ENCODE results near the gene GGA2.
"Not testable (repeated sequence)": the region's sequence is repeated elsewhere in the genome, so short reads cannot be mapped to it uniquely, and the experiment has no call there.

Gene GGA2

GRCh38 chr16:23466162-23466885, 44.0 kb downstream of the GGA2 start:
- no peak for FAIRE-seq

DNA sequence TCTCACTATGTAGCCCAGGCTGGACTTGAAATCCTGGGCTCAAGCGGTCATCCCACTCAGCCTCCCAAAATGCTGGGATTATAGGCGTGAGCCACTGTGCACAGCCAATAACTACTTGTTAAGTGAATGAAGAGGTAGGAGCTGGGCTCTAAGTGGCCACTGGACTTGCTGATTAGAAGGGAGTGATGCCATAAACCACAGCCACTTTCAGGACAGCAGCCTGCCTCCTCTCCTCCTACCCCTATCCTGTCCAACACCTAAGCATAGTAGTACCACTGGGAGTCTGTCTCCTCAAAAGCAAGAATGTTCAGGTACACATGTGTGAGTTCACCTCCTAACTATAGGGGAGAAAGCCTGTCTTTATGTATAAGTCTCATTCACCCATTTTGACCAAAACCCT, 45.1 kb downstream of the GGA2 start:
- FAIRE-seq = no peak

- no peak for FAIRE-seq
Observed at GRCh38 chr16:23464196-23464595, 46.1 kb downstream of the GGA2 start.

DNA sequence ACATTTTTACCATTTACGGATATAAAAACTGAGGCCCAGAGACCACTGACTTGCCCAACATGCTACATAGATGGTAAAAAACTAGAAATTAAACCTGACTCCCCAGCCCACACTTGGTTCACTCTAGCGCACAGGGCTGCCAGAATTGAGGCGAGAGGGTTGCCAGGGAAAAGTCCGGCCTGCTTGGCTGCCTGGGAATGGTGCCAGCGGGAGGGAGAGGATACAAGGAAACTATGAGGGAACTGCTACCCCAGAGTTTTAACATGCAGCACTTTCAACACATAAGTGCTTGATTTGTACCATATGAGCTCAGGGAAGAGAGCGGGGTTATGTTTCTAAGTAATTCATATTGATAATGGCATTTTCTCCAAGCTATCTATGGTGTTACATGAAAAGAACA, 47.3 kb downstream of the GGA2 start:
- FAIRE-seq = not testable (repeated sequence)

DNA sequence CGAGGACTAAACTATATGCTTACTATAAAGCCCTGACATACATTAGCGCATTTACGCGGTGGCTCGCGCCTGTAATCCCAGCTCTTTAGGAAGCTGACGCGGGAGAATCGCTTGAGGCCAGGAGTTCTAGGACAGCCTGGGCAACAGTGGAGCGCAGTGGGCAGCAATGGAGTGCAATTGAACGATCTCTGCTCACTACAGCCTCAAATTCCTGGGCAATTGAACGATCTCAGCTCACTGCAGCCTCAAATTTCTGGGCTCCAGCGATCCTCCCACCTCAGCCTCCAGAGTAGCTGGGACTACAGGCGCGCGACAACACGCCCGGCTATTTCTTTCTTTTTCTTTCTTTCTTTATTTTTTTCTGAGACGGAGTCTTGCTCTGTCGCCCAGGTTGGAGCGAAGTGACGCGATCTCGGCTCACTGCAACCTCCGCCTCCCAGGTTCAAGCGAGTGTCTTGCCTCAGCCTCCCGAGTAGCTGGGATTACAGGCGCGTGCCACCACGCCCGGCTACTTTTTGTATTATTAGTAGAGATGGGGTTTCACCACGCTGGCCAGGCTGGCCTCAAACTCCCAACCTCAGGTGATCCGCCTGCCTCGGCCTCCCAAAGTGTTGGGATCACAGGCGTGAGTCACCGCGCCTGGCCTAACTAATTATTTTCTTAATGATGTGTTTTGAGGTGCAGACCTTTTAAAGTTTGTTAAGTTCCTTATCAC, 56.8 kb downstream of the GGA2 start:
- no peak for FAIRE-seq

DNA sequence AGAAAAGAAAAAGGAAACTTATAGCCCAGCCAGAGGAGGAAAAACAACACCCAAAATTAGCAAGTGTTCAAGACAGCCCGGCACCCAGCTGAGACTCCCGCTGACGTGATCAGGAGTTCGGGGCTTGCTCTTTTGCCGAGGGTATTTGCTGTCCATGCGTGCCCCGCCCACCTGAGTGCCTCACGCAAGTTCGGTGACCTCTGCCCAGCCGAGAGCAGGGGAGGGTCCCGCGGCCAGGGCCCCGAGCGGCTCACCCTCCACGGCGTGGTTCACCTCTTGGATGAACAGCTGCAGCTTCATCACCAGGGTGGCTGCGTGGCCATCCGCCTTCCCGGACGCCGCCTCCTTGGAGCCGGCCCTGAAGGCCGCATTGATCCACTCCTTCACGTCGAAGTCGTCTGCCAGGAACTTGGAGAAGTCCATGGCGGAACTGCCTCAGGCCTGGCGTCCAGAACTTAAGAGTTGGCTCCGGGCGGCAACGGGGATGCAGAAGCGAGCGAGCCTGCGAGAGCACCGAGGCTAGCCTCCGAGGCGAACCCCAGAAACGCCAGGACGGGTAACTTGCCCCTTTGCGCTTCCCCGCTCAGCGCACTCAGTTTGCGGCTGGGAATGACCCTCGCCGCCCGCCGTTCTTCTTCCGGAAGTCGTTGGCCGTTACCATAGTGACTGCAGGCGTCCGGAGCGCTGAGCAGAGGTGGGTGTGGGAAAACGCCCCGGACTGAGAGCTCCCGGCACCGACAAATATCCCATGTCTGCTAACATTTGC, 57.5 kb downstream of the GGA2 start, which contains the start of gene COG7:
Gene COG7 (minus strand): TSS at position 618 of the 766 bp plus-strand sequence. CDS start 195 bp downstream, at position 423.
- peak; percentile 33 for FAIRE-seq

DNA sequence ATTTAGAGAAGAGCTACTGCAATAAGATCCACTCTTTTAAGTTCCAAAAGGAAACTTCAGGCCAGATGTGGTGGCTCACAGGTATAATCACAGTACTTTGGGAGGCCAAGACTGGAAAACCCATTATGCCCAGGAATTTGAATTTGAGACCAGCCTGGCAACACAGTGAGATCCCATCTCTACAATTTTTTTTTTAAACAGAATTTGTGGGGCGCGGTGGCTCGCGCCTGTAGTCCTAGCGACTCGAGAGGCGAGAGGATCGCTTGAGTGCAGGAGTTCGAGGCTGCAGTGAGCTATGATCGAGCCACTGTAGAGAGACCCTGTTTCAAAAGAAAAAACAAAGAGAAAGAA, 58.1 kb downstream of the GGA2 start:
- no peak for FAIRE-seq

DNA sequence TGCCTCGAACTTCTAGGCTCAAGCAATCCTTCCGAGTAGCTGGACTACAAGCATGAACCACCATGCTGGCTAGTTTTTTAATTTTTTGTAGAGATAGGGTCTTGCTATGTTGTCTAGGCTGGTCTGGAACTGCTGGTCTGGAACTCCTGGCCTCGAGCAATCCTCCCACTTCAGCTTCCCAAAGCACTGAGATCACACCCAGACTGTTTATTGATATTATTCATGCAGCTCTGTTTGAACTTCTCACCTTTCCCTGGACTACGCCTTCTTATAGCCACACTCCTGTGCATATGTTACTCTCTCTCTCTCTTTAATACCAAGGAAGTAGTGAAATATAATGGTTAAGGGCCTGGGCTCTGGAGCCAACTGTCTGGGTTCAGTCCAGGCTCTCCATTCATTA, 61.9 kb downstream of the GGA2 start:
- no peak for FAIRE-seq

- not testable (repeated sequence) for FAIRE-seq
Observed at GRCh38 chr16:23437542-23437941, 72.8 kb downstream of the GGA2 start.

DNA sequence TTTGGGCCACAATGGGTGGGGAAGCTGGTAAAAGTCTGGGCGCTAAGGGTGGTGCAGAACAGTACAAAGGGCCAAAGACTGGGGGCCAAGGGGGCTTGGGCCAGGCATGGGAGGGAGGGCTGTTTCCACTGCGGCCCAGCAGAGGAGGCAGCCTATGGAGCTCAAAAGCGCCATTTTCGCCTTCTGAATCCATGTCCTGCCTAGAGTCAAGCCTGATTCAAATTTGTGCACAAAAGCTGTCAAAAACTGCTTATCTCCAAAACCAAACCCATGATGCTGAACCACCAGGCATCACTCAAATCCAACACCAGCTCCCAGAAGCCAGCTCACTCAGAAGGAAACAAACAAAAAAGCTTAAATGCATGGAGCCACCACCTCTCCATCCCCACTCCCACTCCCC, 73.3 kb downstream of the GGA2 start:
- no peak for FAIRE-seq

DNA sequence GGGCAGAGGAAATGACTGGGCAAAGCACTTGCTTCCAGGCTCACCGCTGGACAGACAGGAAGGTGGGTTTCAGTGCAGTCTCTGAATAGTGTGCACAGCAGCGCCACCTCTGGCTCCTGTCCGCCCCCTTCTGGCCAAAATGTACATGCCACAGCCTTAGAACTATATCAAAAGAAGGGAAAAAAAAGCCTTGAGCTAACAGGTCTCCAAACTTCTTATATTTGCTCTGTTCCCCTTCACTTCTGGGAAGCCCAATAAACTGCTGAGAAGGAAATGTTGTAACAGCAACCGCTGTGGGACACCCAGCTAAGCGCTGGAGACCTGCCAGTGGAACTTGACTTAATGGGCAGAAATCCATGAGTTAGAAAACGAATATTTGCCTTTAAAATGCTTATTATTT, 74.8 kb downstream of the GGA2 start:
- FAIRE-seq = no peak

DNA sequence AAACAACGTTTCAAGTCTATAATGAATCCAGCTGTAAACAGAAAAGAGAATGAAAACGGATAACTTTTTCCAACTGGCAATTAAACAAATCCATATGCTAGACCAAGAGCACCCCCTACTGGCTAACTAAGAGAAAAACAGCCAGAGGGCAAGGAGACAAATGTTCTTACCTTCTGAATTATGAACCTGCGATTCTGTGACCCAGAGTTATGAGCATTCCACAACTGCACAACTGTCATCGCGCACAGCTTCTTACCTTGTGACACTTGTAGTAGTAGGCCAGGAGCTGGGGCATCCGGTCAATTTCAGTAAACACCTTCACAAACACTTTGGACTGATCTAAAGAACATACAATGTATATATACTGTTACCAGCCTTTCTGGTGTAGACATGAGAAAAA, 75.9 kb downstream of the GGA2 start:
- peak; percentile 73 for FAIRE-seq

DNA sequence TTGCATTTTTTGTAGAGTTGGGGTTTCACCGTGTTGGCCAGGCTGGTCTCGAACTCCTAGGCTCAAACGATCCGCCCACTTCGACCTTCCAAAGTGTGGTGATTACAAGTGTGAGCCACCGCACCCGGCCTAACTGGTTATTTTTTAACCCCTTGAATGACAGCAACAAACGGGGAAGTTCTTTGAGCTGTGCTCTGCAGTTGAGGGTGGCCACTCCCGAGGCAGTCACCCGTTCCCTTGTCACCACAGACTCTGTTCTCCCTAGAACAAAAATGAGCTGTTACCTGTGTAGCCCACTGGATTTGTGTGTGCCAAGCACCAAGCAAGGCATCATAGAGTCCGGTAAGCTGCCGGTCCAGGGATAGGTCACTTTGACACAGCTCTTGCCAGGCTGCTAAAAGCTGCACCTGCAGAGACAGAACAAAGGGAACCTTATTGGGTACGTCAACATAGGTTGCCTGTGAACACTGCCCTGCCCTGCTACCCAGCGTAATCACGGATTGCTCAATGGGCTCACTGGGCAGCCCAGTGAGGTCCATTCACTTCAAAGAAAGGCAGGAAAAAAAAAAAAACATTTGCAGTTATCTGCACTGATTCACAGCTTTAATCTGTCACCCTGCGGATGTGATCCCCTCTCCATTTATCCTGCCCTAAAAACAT, 76.9 kb downstream of the GGA2 start:
- FAIRE-seq = no peak

- FAIRE-seq = no peak
Observed at GRCh38 chr16:23432176-23433128, 77.8 kb downstream of the GGA2 start.

DNA sequence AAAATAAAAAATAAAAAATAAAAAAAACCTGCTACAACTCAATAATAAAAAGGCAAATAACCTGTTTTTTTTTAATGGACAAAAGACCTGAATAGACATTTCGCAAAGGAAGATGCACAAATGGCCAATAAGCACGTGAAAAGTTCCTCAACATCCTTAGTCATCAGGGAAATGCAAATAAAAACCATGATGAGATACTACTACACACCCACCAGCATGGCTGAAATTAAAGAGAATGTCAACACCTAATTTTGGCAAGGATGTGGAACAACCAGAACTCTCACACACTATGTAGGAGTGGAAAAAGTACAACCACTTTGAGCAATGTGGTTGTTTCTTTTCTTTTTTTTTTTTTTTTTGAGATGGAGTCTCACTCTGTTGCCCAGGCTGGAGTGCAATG, 81.9 kb downstream of the GGA2 start:
- no peak for FAIRE-seq

GRCh38 chr16:23424292-23424958, 85.9 kb downstream of the GGA2 start:
- FAIRE-seq = no peak

GRCh38 chr16:23423496-23424049, 86.7 kb downstream of the GGA2 start:
- peak; percentile 97 for FAIRE-seq

GRCh38 chr16:23420011-23420410, 90.3 kb downstream of the GGA2 start:
- no peak for FAIRE-seq

- no peak for FAIRE-seq
Observed at GRCh38 chr16:23416816-23417215, 93.5 kb downstream of the GGA2 start.

DNA sequence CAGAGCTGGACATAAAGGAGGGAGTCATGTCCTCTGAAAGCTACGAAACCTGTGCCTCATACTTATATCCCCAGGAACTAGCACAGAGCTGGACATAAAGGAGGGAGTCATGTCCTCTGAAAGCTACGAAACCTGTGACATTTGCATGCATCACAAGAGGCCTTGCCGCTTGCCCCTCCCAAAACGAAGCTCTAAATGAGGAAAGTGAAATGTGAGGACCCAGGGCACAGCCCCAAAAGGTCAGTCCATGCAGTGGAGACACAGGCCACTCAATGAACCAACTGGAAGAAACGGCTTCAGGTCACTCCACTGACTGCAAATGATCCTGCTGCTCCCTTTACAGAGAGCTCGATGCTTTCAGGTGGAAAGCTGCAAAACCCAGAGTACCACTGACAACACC, 95.6 kb downstream of the GGA2 start:
- no peak for FAIRE-seq
